WERI-Rb-1 (cell line): ENCODE data around the gene RECK.

ENCODE experiments used
- DNase-seq: peaks from one replicate; pipeline ENCODE4 v3.0.0-alpha.2; 2020
- H3K27ac ChIP-seq: fragments of 250-450 bp; sonication (Bioruptor Pico); 2 replicates; pipeline ENCODE4 v1.5.1; 2020; ENCODE audit warnings: mild to moderate bottlenecking, moderate library complexity
- H3K27me3 ChIP-seq: fragments of 250-450 bp; sonication (Bioruptor Pico); 2 replicates; pipeline ENCODE4 v1.5.1; 2021; ENCODE audit warnings: mild to moderate bottlenecking, low read depth, moderate library complexity; ENCODE audit not compliant: insufficient read depth, severe bottlenecking
- H3K36me3 ChIP-seq: fragments of 250-450 bp; sonication (Bioruptor Pico); 2 replicates; pipeline ENCODE4 v1.5.1; 2020; ENCODE audit warnings: mild to moderate bottlenecking, moderate library complexity
- H3K4me3 ChIP-seq: 2 replicates; pipeline ENCODE4 v1.5.1; 2011; ENCODE audit warnings: low read depth, mild to moderate bottlenecking, control low read depth, low read length
- H3K9me3 ChIP-seq: fragments of 250-450 bp; sonication (Bioruptor Pico); 2 replicates; pipeline ENCODE4 v1.5.1; 2021; ENCODE audit warnings: mild to moderate bottlenecking, moderate library complexity; ENCODE audit not compliant: severe bottlenecking
- TF ChIP-seq, protein P1 (sequence below): IDR thresholded peaks from 2 replicates; pipeline ENCODE4 v1.5.1; 2011; ENCODE audit warnings: low read depth, mild to moderate bottlenecking, control low read depth, inconsistent platforms, low read length

RECK gene

DNA sequence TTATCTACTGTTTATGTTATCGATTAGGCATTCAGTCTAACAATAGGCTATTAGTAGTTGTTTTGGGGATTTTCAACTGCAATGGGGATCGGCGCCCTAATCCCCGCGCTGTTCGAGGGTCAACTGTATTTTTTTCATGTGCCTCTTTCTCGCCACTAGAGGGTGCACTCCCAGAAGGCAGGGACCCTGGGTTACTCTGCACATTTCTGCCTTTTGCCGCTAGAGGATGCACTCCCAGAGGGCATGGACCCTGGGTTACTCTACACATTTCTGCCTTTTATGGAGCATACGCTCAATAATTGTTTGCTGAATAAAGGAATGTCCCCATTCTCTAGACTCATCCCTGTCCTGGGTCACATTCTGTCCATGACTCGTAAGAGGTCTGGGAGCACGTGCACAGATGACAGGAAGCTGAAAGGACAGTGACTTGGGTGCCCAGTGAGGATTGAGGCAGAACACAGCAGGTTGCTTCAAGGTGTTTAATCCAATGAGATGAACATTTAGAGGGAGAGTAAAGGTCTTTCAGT lies 27.9 kb upstream of the RECK start:
- peak; percentile 66 for DNase-seq
- Histone ChIP-seq H3K36me3 (no peaks in the 10 kb centered on the region), H3K27ac (no peak overlapping the region), H3K27me3 (no peaks in the 10 kb centered on the region), H3K9me3 (peaks cover 3% of the 10 kb centered on the region), H3K4me3 (peak overlapping the region; percentile 12)
- TF ChIP-seq, protein P1, sequence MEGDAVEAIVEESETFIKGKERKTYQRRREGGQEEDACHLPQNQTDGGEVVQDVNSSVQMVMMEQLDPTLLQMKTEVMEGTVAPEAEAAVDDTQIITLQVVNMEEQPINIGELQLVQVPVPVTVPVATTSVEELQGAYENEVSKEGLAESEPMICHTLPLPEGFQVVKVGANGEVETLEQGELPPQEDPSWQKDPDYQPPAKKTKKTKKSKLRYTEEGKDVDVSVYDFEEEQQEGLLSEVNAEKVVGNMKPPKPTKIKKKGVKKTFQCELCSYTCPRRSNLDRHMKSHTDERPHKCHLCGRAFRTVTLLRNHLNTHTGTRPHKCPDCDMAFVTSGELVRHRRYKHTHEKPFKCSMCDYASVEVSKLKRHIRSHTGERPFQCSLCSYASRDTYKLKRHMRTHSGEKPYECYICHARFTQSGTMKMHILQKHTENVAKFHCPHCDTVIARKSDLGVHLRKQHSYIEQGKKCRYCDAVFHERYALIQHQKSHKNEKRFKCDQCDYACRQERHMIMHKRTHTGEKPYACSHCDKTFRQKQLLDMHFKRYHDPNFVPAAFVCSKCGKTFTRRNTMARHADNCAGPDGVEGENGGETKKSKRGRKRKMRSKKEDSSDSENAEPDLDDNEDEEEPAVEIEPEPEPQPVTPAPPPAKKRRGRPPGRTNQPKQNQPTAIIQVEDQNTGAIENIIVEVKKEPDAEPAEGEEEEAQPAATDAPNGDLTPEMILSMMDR = peak; percentile 99

DNA sequence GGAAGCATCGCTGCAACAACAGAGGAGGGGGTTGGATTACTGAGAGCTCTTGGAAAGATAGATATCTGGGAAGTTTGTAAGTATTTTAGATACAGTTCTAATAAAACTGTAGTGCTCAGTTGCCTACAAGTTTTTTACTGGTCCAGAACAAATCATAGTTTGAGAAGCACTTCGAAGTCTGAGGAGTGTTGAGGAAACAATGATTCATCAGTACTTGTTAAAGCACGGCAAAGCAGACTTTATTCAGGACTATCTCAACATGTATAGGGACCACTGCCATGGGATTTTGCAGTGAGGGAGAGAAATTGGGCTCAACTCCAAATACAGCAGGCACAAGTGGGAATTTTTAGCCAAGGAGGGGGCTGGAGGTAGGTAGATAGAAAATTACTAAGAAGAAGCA lies 25.3 kb upstream of the RECK start:
- H3K27me3 ChIP-seq = no peaks in the 10 kb centered on the region
- TF ChIP-seq, protein P1 = no peak
- H3K9me3 ChIP-seq = no peaks in the 10 kb centered on the region
- no peaks in the 10 kb centered on the region for H3K36me3 ChIP-seq
- H3K4me3 ChIP-seq = no peak overlapping the region
- no peak for DNase-seq
- no peak overlapping the region for H3K27ac ChIP-seq

DNA sequence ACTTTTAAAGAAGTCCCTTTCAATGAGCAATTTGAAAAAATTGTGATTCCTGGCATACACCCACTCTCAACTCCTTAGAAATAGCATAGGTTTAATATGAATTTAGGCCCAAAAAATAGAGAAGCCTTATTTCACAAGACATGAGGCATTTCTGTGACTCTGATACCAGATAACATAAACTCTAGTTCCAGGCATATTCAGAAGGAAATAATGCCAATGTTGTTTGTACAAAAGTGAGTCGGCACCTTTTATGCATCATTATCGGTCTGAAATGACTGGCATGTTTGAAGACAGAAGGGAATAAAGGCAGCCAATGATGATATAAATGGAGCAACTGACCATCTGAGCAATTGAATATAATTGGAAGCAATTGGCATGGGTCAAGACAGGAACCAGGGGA lies 19.4 kb upstream of the RECK start:
- Histone ChIP-seq H3K27ac (no peak overlapping the region), H3K9me3 (no peaks in the 10 kb centered on the region), H3K36me3 (no peaks in the 10 kb centered on the region), H3K27me3 (no peaks in the 10 kb centered on the region), H3K4me3 (no peak overlapping the region)
- DNase-seq = no peak
- TF ChIP-seq, protein P1 = no peak

DNA sequence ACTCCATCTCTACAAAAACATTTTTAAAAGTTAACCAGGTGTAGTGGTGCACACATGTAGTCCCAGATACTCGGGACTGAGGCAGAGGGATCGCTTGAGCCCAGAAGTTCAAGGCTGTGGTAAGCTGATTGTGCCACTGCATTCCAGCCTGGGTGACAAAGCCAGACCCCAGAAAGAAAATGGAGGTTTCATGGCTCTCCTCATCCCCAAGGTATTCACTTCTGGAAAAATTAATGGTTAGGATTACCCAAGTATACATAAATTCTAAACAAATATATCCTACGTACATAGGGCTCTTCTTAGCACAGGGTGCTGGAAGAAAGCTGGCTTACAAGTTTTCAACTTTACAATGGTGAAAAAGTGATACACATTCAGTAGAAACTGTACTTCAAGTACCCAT lies 18.6 kb upstream of the RECK start:
- H3K4me3 ChIP-seq = no peak overlapping the region
- DNase-seq = no peak
- no peaks in the 10 kb centered on the region for H3K36me3 ChIP-seq
- no peak overlapping the region for H3K27ac ChIP-seq
- H3K27me3 ChIP-seq = no peaks in the 10 kb centered on the region
- TF ChIP-seq, protein P1 = no peak
- H3K9me3 ChIP-seq = no peaks in the 10 kb centered on the region

DNA sequence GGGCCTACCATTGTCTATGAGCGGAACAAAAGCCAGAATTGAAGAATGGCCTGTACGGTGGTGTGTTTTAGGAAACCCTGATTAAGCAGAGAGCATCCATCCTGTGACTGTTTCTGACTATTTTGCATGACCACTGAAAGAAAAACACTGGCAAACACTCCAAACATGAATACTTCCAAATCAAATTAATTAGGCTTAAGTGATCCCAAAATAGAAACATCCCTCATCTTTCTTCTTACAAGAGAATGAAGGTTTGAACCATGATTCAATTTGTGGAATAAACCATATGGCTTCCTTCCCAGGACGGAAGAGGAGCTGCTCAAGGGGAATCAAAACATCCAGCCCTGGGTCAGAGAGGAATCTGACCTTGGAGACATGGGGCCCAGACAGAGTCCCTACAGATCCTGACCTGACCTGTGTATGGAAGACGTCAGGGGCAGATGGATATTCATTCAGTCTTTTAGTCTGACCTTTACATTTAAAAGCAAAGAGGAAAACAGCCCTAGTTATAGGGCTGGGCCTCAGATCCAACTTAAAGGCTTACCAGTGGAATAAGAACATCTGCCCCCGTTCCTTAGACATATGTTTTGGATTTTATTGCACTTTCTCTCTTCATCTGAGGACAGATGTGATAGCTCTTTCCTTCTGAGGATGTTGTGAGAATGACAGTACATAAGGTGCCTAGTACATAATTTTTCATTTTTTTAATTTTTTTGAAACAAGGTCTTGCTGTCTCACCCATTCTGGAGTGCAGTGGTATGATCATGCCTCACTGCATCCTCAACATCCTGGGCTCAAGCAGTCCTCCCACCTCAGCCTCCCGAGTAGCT lies 17.6 kb upstream of the RECK start:
- no peaks in the 10 kb centered on the region for H3K9me3 ChIP-seq
- TF ChIP-seq, protein P1 = no peak
- H3K4me3 ChIP-seq = no peak overlapping the region
- DNase-seq = no peak
- no peaks in the 10 kb centered on the region for H3K36me3 ChIP-seq
- no peak overlapping the region for H3K27ac ChIP-seq
- no peaks in the 10 kb centered on the region for H3K27me3 ChIP-seq

DNA sequence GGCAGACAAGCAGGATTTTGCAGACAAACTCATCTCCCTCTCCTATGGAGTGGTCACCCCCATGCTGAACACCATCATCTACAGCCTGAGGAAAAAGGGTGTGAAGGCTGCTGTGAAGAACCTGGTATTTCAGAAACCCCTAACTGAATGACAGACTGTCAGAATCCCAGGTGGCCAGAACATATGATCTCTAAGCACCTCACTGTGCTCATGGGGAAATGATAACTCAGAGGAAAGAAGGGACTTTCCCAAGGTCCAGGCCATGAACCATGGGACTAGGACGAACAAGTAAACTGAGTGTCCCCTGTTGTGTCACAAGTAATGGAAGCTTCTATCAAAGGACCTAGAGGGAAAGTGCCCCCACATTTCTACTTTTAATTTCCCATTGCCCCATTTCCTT lies 14.7 kb upstream of the RECK start:
- no peak for DNase-seq
- TF ChIP-seq, protein P1 = no peak
- no peaks in the 10 kb centered on the region for H3K9me3 ChIP-seq

More for the DNA sequence above, 14.7 kb upstream of the RECK start:
- no peaks in the 10 kb centered on the region for H3K27me3 ChIP-seq
- no peak overlapping the region for H3K27ac ChIP-seq
- no peaks in the 10 kb centered on the region for H3K36me3 ChIP-seq
- no peak overlapping the region for H3K4me3 ChIP-seq
